K562 (cell line): ENCODE results near the gene RNPEP. TPM values are rescaled to one million over a fixed set of nuclear protein-coding genes. Genes with fewer than 3 reads are reported as not detected.
A peak's percentile ranks its signal among the peaks of the same experiment; 100 is the strongest.

Source experiments
- ADNP ChIP-seq: fragments of 200-800 bp; sonication (Bioruptor generic); IDR thresholded peaks from 2 replicates; pipeline ENCODE4 v1.6.1; 2016; ENCODE audit warnings: missing genetic modification characterization, missing compliant biosample characterization
- CBFA2T2 ChIP-seq: fragments of 450-650 bp; conservative IDR thresholded peaks from 2 replicates; pipeline ENCODE4 v1.6.1; 2017; ENCODE audit warnings: mild to moderate bottlenecking
- CBFA2T3 ChIP-seq: fragments of 450-650 bp; IDR thresholded peaks from 2 replicates; pipeline ENCODE4 v1.6.1; 2017
- CBFB ChIP-seq: sonication (generic); formaldehyde crosslinking; IDR thresholded peaks from 2 replicates; pipeline ENCODE4 v1.4.0; 2020; ENCODE audit warnings: mild to moderate bottlenecking, missing genetic modification reagents
- CEBPG ChIP-seq, 3 experiments: fragments of 200-800 bp in 1 of 3; sonication (Bioruptor generic) in 1 of 3; sonication (generic) in 1 of 3; formaldehyde crosslinking in 1 of 3; IDR thresholded peaks in 2 of 3; conservative IDR thresholded peaks in 1 of 3; 2 replicates each; pipeline versions ENCODE4 v1.6.1 to v1.8.0; 2016 to 2022; ENCODE audit warnings: missing compliant biosample characterization in 2 of 3, missing genetic modification characterization in 2 of 3, mild to moderate bottlenecking in 1 of 3, missing genetic modification reagents in 1 of 3
- ESRRA ChIP-seq: fragments of 450-650 bp; IDR thresholded peaks from 2 replicates; pipeline ENCODE4 v1.6.1; 2014; ENCODE audit warnings: low read depth, mild to moderate bottlenecking, moderate library complexity, borderline replicate concordance
- FOXJ3 ChIP-seq: sonication (generic); formaldehyde crosslinking; IDR thresholded peaks from 2 replicates; pipeline ENCODE4 v1.4.0; 2020; ENCODE audit warnings: mild to moderate bottlenecking, missing genetic modification reagents
- NCOA1 ChIP-seq: fragments of 450-650 bp; IDR thresholded peaks from 2 replicates; pipeline ENCODE4 v1.6.1; 2016; ENCODE audit warnings: low read depth
- NCOA4 ChIP-seq: fragments of 450-650 bp; IDR thresholded peaks from 2 replicates; pipeline ENCODE4 v1.6.1; 2018; ENCODE audit warnings: mild to moderate bottlenecking; ENCODE audit not compliant: partially characterized antibody
- RFX7 ChIP-seq: fragments of 250-450 bp; sonication (Bioruptor Pico); IDR thresholded peaks from 2 replicates; pipeline ENCODE4 v1.5.1; 2021; ENCODE audit warnings: mild to moderate bottlenecking
- SMARCB1 ChIP-seq: IDR thresholded peaks from 2 replicates; pipeline ENCODE4 v1.6.1; 2011; ENCODE audit warnings: improper control_type of control experiment, low read depth; ENCODE audit not compliant: insufficient read length
- XRCC3 ChIP-seq: fragments of 450-650 bp; IDR thresholded peaks from 2 replicates; pipeline ENCODE4 v1.6.1; 2017; ENCODE audit warnings: mild to moderate bottlenecking, moderate library complexity
- ZNF384 ChIP-seq: IDR thresholded peaks from 2 replicates; pipeline ENCODE4 v1.6.1; 2012; ENCODE audit warnings: low read depth, low read length, improper control_type of control experiment
- ZNF507 ChIP-seq: conservative IDR thresholded peaks from 2 replicates; pipeline ENCODE4 v1.6.1; 2017; ENCODE audit warnings: missing genetic modification characterization, missing compliant biosample characterization
- ZNF695 ChIP-seq: fragments of 450-650 bp; formaldehyde crosslinking; IDR thresholded peaks from 2 replicates; pipeline ENCODE4 v1.4.0; 2020; ENCODE audit warnings: mild to moderate bottlenecking, moderate library complexity
- ZNF696 ChIP-seq: fragments of 250-450 bp; sonication (Bioruptor Pico); conservative IDR thresholded peaks from 2 replicates; pipeline ENCODE4 v1.4.0; 2020; ENCODE audit warnings: mild to moderate bottlenecking, moderate library complexity
- polyA plus RNA-seq, 8 experiments: library from polyadenylated mRNA; depleted of rRNA in 4 of 8; stranded (reverse) in 5 of 8; unstranded in 3 of 8; fragments of >200 nt; fragmentation: Nextera tagmentation in 2 of 8; fragmentation: Illumina TruSeq in 1 of 8; extraction: Ambion mirVana in 2 of 8; extraction: Trizol in 1 of 8; gene quantifications; 2 replicates each; pipeline versions ENCODE4 v1.2.1 to v1.2.3, GENCODE V29; 2011 to 2014; ENCODE audit warnings: inconsistent platforms in 1 of 8, missing spikeins in 1 of 8
- total RNA-seq, 7 experiments: library from RNA; depleted of rRNA in 6 of 7; stranded (reverse); fragments of >200 nt in 6 of 7; fragmentation: Illumina TruSeq in 2 of 7; extraction: Trizol in 2 of 7; gene quantifications; 2 replicates each; pipeline versions ENCODE4 v1.2.1 to v1.2.3, GENCODE V29; 2011 to 2021; ENCODE audit warnings: low replicate concordance in 1 of 7
- TF ChIP-seq, protein P1 (sequence below): fragments of 250-450 bp; sonication (Bioruptor Pico); IDR thresholded peaks from 2 replicates; pipeline ENCODE4 v1.5.0; 2021
- TF ChIP-seq, protein P2 (sequence below): sonication (generic); formaldehyde crosslinking; IDR thresholded peaks from 2 replicates; pipeline ENCODE4 v1.8.0; 2022; ENCODE audit warnings: mild to moderate bottlenecking, missing genetic modification reagents
- TF ChIP-seq, protein P3 (sequence below): fragments of 250-450 bp; sonication (Bioruptor Pico); IDR thresholded peaks from 2 replicates; pipeline ENCODE4 v1.8.0; 2021; ENCODE audit warnings: moderate library complexity, mild to moderate bottlenecking, inconsistent platforms
- TF ChIP-seq, protein P4 (sequence below): sonication (generic); formaldehyde crosslinking; IDR thresholded peaks from 2 replicates; pipeline ENCODE4 v1.8.0; 2023; ENCODE audit warnings: mild to moderate bottlenecking, missing genetic modification reagents
- TF ChIP-seq, protein P5 (sequence below): fragments of 250-450 bp; sonication (Bioruptor Pico); IDR thresholded peaks from 2 replicates; pipeline ENCODE4 v1.8.0; 2022; ENCODE audit warnings: inconsistent platforms, mild to moderate bottlenecking, moderate library complexity, borderline replicate concordance

The RNPEP gene
- total and polyA plus RNA-seq, 9 of the 15 experiments (the other 6 are each of a cell fraction or from before 2014, with no cell fraction given) = 27.5 to 131 (median 63.4) TPM

DNA sequence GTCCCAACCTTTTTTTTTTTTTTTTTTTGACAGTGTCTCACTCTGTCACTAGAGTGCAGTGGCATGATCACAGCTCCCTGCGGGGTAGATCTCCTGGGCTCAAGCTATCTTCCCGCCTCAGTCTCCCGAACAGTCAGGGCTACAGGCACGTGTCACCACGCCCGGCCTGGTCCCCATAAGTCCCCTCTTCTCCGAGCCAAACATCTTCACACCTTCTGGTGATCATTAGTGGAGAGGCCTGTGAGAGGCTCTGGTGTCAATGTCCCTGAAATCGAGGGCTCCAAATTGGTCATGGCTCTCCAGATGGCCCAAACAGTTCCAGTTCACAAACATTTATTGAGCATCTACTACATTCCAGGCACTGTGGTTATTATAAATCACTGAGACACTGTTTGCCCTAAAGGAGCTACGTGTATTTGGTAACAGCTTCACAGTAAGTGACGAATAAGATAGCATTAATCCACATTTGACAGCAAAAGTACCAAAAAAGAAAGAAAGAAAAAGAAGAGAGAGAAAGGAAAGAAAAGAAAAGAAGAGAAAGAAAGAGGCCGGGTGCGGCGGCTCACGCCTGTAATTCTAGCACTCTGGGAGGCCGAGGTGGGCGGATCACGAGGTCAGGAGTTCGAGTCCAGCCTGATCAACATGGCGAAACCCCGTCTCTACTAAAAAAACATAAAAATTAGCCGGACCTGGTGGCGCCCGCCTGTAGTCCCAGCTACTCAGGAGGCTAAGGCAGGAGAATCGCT is 28.0 kb upstream of the RNPEP start (continued):
- TF ChIP-seq, protein P1, sequence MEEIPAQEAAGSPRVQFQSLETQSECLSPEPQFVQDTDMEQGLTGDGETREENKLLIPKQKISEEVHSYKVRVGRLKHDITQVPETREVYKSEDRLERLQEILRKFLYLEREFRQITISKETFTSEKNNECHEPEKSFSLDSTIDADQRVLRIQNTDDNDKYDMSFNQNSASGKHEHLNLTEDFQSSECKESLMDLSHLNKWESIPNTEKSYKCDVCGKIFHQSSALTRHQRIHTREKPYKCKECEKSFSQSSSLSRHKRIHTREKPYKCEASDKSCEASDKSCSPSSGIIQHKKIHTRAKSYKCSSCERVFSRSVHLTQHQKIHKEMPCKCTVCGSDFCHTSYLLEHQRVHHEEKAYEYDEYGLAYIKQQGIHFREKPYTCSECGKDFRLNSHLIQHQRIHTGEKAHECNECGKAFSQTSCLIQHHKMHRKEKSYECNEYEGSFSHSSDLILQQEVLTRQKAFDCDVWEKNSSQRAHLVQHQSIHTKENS (CRISPR knock-in tag) = no peak
- TF ChIP-seq NCOA4 (no peak), XRCC3 (no peak), SMARCB1 (no peak), RFX7 (CRISPR knock-in tag) (no peak), FOXJ3 (CRISPR knock-in tag) (no peak), ZNF384 (peak; percentile 81), CEBPG (CRISPR knock-in tag; IDR thresholded peaks at IDR 0.05) (no peak), CEBPG (tag; conservative IDR thresholded peaks at IDR 0.05 in 1 of 2, IDR thresholded peaks at IDR 0.05 in 1 of 2) (peak in 1 of 2 experiments; percentile 56; a peak in 1 of 4 replicates), ESRRA (no peak), ZNF696 (CRISPR knock-in tag) (no peak), NCOA1 (no peak), ADNP (peak; percentile 94), CBFB (no peak), ZNF695 (CRISPR knock-in tag) (no peak), ZNF507 (tag) (no peak), CBFA2T3 (no peak), CBFA2T2 (0 out of 2 replicates have a peak, but pooled peaks have one; percentile 2)
- TF ChIP-seq, protein P2, sequence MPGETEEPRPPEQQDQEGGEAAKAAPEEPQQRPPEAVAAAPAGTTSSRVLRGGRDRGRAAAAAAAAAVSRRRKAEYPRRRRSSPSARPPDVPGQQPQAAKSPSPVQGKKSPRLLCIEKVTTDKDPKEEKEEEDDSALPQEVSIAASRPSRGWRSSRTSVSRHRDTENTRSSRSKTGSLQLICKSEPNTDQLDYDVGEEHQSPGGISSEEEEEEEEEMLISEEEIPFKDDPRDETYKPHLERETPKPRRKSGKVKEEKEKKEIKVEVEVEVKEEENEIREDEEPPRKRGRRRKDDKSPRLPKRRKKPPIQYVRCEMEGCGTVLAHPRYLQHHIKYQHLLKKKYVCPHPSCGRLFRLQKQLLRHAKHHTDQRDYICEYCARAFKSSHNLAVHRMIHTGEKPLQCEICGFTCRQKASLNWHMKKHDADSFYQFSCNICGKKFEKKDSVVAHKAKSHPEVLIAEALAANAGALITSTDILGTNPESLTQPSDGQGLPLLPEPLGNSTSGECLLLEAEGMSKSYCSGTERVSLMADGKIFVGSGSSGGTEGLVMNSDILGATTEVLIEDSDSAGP (CRISPR knock-in tag) = no peak
- TF ChIP-seq, protein P3, sequence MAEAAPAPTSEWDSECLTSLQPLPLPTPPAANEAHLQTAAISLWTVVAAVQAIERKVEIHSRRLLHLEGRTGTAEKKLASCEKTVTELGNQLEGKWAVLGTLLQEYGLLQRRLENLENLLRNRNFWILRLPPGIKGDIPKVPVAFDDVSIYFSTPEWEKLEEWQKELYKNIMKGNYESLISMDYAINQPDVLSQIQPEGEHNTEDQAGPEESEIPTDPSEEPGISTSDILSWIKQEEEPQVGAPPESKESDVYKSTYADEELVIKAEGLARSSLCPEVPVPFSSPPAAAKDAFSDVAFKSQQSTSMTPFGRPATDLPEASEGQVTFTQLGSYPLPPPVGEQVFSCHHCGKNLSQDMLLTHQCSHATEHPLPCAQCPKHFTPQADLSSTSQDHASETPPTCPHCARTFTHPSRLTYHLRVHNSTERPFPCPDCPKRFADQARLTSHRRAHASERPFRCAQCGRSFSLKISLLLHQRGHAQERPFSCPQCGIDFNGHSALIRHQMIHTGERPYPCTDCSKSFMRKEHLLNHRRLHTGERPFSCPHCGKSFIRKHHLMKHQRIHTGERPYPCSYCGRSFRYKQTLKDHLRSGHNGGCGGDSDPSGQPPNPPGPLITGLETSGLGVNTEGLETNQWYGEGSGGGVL (CRISPR knock-in tag) = no peak
- TF ChIP-seq, protein P4, sequence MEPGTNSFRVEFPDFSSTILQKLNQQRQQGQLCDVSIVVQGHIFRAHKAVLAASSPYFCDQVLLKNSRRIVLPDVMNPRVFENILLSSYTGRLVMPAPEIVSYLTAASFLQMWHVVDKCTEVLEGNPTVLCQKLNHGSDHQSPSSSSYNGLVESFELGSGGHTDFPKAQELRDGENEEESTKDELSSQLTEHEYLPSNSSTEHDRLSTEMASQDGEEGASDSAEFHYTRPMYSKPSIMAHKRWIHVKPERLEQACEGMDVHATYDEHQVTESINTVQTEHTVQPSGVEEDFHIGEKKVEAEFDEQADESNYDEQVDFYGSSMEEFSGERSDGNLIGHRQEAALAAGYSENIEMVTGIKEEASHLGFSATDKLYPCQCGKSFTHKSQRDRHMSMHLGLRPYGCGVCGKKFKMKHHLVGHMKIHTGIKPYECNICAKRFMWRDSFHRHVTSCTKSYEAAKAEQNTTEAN (CRISPR knock-in tag) = no peak
- TF ChIP-seq, protein P5, sequence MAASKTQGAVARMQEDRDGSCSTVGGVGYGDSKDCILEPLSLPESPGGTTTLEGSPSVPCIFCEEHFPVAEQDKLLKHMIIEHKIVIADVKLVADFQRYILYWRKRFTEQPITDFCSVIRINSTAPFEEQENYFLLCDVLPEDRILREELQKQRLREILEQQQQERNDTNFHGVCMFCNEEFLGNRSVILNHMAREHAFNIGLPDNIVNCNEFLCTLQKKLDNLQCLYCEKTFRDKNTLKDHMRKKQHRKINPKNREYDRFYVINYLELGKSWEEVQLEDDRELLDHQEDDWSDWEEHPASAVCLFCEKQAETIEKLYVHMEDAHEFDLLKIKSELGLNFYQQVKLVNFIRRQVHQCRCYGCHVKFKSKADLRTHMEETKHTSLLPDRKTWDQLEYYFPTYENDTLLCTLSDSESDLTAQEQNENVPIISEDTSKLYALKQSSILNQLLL = no peak
